H1 (cell line): ENCODE data around the gene ADCY3. TPM values are rescaled to one million over a fixed set of nuclear protein-coding genes. Genes with fewer than 3 reads are reported as not detected.

Experiments used
- CTCF ChIA-PET: fragments of 300-600 bp; sonication (Branson Sonifier 250); formaldehyde crosslinking; loops from one replicate; lab custom pipeline; 2021; ENCODE audit not compliant: partially characterized antibody; lab: Charles Lee
- POLR2A ChIA-PET: fragments of 300-600 bp; sonication (Branson Sonifier 250); formaldehyde crosslinking; loops from one replicate; lab custom pipeline; 2021; ENCODE audit warnings: inconsistent platforms; ENCODE audit not compliant: partially characterized antibody; lab: Charles Lee
- DNase-seq, 2 experiments: peaks; one replicate each; pipeline versions ENCODE4 v3.0.0 to v3.0.0-alpha.2; 2010 to 2022; ENCODE audit warnings: low spot score in 2 of 2, low read depth in 1 of 2, mixed read lengths in 1 of 2
- FAIRE-seq: peaks from 2 replicates; lab custom pipeline; 2011; peaks lifted over from hg19 to GRCh38; lab: Jason Lieb, UNC
- H2AFZ ChIP-seq: 2 replicates; pipeline ENCODE4 v1.8.1; 2012; ENCODE audit warnings: low read length, inconsistent platforms
- H2AK5ac ChIP-seq: 2 replicates; pipeline ENCODE4 v1.6.1; 2013; ENCODE audit warnings: low read depth, low read length
- H2BK120ac ChIP-seq: replicated peaks from 2 replicates; pipeline ENCODE3; 2013; ENCODE audit warnings: low read depth, low read length, inconsistent platforms
- H2BK12ac ChIP-seq: 2 replicates; pipeline ENCODE4 v1.6.1; 2013; ENCODE audit warnings: low read depth, low read length
- H2BK15ac ChIP-seq: 2 replicates; pipeline ENCODE4 v1.6.1; 2013; ENCODE audit warnings: low read length
- H2BK20ac ChIP-seq: 2 replicates; pipeline ENCODE4 v1.6.1; 2013; ENCODE audit warnings: low read length
- H2BK5ac ChIP-seq: 2 replicates; pipeline ENCODE4 v1.6.1; 2013; ENCODE audit warnings: low read depth, low read length
- H3K14ac ChIP-seq: 2 replicates; pipeline ENCODE4 v1.6.1; 2013; ENCODE audit warnings: inconsistent platforms; ENCODE audit not compliant: insufficient read length
- H3K18ac ChIP-seq: 2 replicates; pipeline ENCODE4 v1.6.1; 2013; ENCODE audit warnings: low read length; ENCODE audit errors: extremely low read depth
- H3K23ac ChIP-seq: 2 replicates; pipeline ENCODE4 v1.6.1; 2013; ENCODE audit warnings: inconsistent platforms; ENCODE audit not compliant: insufficient read length
- H3K23me2 ChIP-seq: 2 replicates; pipeline ENCODE4 v1.6.1; 2013; ENCODE audit warnings: low read depth, low read length
- H3K27ac ChIP-seq: 2 replicates; pipeline ENCODE4 v1.6.1; 2011; ENCODE audit warnings: low read depth, low read length, inconsistent platforms
- H3K27me3 ChIP-seq, 4 experiments: replicated peaks in 1 of 4; 1 replicate in 1 of 4; 2 replicates in 3 of 4; pipeline versions ENCODE4 v1.6.1 to v1.8.1; 2011 to 2013; ENCODE audit warnings: low read length in 3 of 4, mild to moderate bottlenecking in 3 of 4, inconsistent platforms in 2 of 4, mixed read lengths in 2 of 4, moderate library complexity in 1 of 4; ENCODE audit not compliant: control insufficient read depth in 3 of 4, insufficient read depth in 3 of 4; ENCODE audit errors: extremely low read depth in 1 of 4
- H3K36me3 ChIP-seq, 4 experiments: 2 replicates each; pipeline versions ENCODE4 v1.6.1 to v1.8.1; 2011 to 2013; ENCODE audit warnings: mild to moderate bottlenecking in 4 of 4, low read length in 3 of 4, moderate library complexity in 2 of 4, control low read depth in 1 of 4, inconsistent platforms in 1 of 4; ENCODE audit not compliant: insufficient read depth in 4 of 4, control insufficient read depth in 2 of 4
- H3K4ac ChIP-seq: replicated peaks from 2 replicates; pipeline ENCODE3; 2013; ENCODE audit warnings: low read length, low read depth, mixed read lengths, inconsistent platforms; ENCODE audit not compliant: insufficient read length
- H3K4me1 ChIP-seq, 4 experiments: replicated peaks in 1 of 4; 1 replicate in 1 of 4; 2 replicates in 3 of 4; pipeline versions ENCODE4 v1.6.1 to v1.8.1; 2011 to 2013; ENCODE audit warnings: low read length in 3 of 4, inconsistent platforms in 2 of 4, mixed read lengths in 1 of 4; ENCODE audit not compliant: insufficient read depth in 4 of 4, control insufficient read depth in 3 of 4
- H3K4me2 ChIP-seq, 2 experiments: 2 replicates each; pipeline versions ENCODE4 v1.6.1 to v1.8.1; 2011 to 2013; ENCODE audit warnings: low read depth in 2 of 2, low read length in 2 of 2, control low read depth in 1 of 2, inconsistent platforms in 1 of 2, mild to moderate bottlenecking in 1 of 2; ENCODE audit not compliant: insufficient read depth in 1 of 2
- H3K4me3 ChIP-seq, 4 experiments: fragments of 200-600, 300-600 bp in 1 of 4; sonication (generic), shearing (Covaris generic), sonication (Bioruptor Twin) in 1 of 4; 2 replicates each; pipeline versions ENCODE4 v1.5.1 to v1.8.1; 2011 to 2016; ENCODE audit warnings: low read length in 4 of 4, low read depth in 3 of 4, control low read depth in 2 of 4, inconsistent platforms in 2 of 4, mild to moderate bottlenecking in 2 of 4, mixed read lengths in 1 of 4, moderate library complexity in 1 of 4; ENCODE audit not compliant: insufficient read depth in 2 of 4; ENCODE audit errors: extremely low read depth in 1 of 4
- H3K56ac ChIP-seq: replicated peaks from 2 replicates; pipeline ENCODE3; 2013; ENCODE audit warnings: low read depth, mild to moderate bottlenecking, mixed read lengths, low read length, inconsistent platforms; ENCODE audit not compliant: insufficient read length
- H3K79me1 ChIP-seq: 2 replicates; pipeline ENCODE4 v1.6.1; 2013; ENCODE audit warnings: low read depth, low read length, control low read depth
- H3K79me2 ChIP-seq, 2 experiments: 2 replicates each; pipeline versions ENCODE4 v1.6.1 to v1.8.1; 2012 to 2013; ENCODE audit warnings: low read length in 2 of 2, mild to moderate bottlenecking in 2 of 2, inconsistent platforms in 1 of 2; ENCODE audit not compliant: insufficient read depth in 2 of 2, control insufficient read depth in 1 of 2
- H3K9ac ChIP-seq, 4 experiments: replicated peaks in 1 of 4; 1 replicate in 1 of 4; 2 replicates in 3 of 4; pipeline versions ENCODE4 v1.6.1 to v1.8.1; 2011 to 2013; ENCODE audit warnings: low read depth in 3 of 4, low read length in 3 of 4, control low read depth in 2 of 4, mild to moderate bottlenecking in 2 of 4, moderate library complexity in 2 of 4, inconsistent platforms in 1 of 4; ENCODE audit errors: extremely low read depth in 1 of 4
- H3K9me3 ChIP-seq, 2 experiments: 2 replicates each; pipeline versions ENCODE4 v1.6.1 to v1.8.1; 2012 to 2013; ENCODE audit warnings: mild to moderate bottlenecking in 2 of 2, moderate library complexity in 2 of 2, control low read depth in 1 of 2, inconsistent platforms in 1 of 2, low read depth in 1 of 2, low read length in 1 of 2, mixed read lengths in 1 of 2; ENCODE audit not compliant: insufficient read depth in 2 of 2
- H4K20me1 ChIP-seq, 2 experiments: replicated peaks in 1 of 2; 2 replicates each; pipeline versions ENCODE3 to v1.8.1; 2011 to 2013; ENCODE audit warnings: inconsistent platforms in 2 of 2, low read length in 2 of 2, mild to moderate bottlenecking in 1 of 2; ENCODE audit not compliant: insufficient read depth in 2 of 2, control insufficient read depth in 1 of 2
- H4K5ac ChIP-seq: 2 replicates; pipeline ENCODE4 v1.6.1; 2013; ENCODE audit warnings: low read length, low read depth, mixed read lengths, inconsistent platforms; ENCODE audit not compliant: insufficient read length
- H4K8ac ChIP-seq: 2 replicates; pipeline ENCODE4 v1.8.0; 2013; ENCODE audit warnings: mild to moderate bottlenecking, moderate library complexity, low read length, inconsistent platforms; ENCODE audit not compliant: insufficient read depth; ENCODE audit errors: extremely low read depth
- H4K91ac ChIP-seq: replicated peaks from 2 replicates; pipeline ENCODE3; 2013; ENCODE audit warnings: low read length, mixed read lengths, inconsistent platforms; ENCODE audit not compliant: insufficient read length
- CEBPB ChIP-seq: IDR thresholded peaks from 2 replicates; pipeline ENCODE4 v1.6.1; 2012; ENCODE audit warnings: low read depth, low read length
- WGBS, 2 experiments: shearing (Covaris generic) in 1 of 2; methylation state at CpG; one replicate each; pipeline versions ENCODE4 v1.1.6 to v1.1.7; 2013 to 2015; ENCODE audit warnings: low lambda C conversion rate in 2 of 2, mixed read lengths in 2 of 2, inconsistent platforms in 1 of 2, low coverage in 1 of 2, missing lambda C conversion rate in 1 of 2; ENCODE audit not compliant: insufficient replicate concordance in 2 of 2, insufficient coverage in 1 of 2, insufficient read length in 1 of 2; ENCODE audit errors: extremely low coverage in 1 of 2, missing lambda C conversion rate in 1 of 2; 5-methylcytosine and 5-hydroxymethylcytosine counted together
- polyA plus RNA-seq, 7 experiments: library from polyadenylated mRNA; depleted of rRNA in 3 of 7; stranded (reverse) in 5 of 7; unstranded in 2 of 7; fragments of >200 nt in 5 of 7; fragments of 200-250 nt in 2 of 7; gene quantifications; 1 replicate in 5 of 7; 2 replicates in 1 of 7; 4 replicates in 1 of 7; pipeline versions ENCODE4 v1.2.1 to v1.2.3, GENCODE V29; 2011 to 2013; ENCODE audit warnings: missing spikeins in 2 of 7, mixed read lengths in 2 of 7
- total RNA-seq: library from RNA; stranded (reverse); fragmentation: NEBNext Ultra II Directional; extraction: Animal tissue kit (Norgen Biotek cat#: 25700); gene quantifications from 2 replicates; pipeline ENCODE4 v1.2.1, GENCODE V29; 2021

Gene ADCY3
- total and polyA plus RNA-seq, 2 of the 8 experiments (the other 6 are each of a cell fraction or from before 2014, with no cell fraction given), result 45.1 to 52.9 TPM

DNA sequence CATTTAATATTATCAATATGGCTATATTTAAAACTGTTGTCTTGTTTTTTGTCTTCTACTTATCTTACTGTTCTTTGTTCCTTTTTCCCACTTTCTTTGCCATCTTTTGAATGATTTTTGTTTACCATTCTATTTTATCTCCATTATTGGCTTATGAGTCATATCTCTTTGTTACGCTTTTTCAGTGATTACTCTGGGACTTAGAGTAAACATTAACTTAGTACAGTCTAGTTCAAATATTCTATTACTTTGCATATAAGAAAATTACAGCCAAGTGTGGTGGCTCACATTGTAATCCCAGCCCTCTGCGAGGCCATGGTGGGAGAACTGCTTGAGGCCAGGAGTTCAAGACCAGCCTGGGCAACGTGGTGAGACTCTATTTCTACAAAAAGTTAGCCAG lies 26.1 kb downstream of the ADCY3 start:
- POLR2A ChIA-PET, result no interaction called here
- peaks cover 0 to 3% (median under 1%) of the 10 kb centered on the region in 4 experiments; a peak in 2 of 7 replicates for H3K4me1 ChIP-seq
- no peak overlapping the region for H2BK20ac ChIP-seq
- CTCF ChIA-PET, result no interaction called here
- peaks cover 3% of the 10 kb centered on the region; the same call in 1 of the 2 replicates for H3K79me1 ChIP-seq
- no peak overlapping the region for H2AFZ ChIP-seq
- H3K23me2 ChIP-seq, result no peaks in the 10 kb centered on the region
- no peak overlapping the region for H3K9ac ChIP-seq
- no peak overlapping the region for H3K4ac ChIP-seq
- peaks cover 0 to 2% (median 1%) of the 10 kb centered on the region in 4 experiments; a peak in 2 of 8 replicates for H3K36me3 ChIP-seq
- H4K91ac ChIP-seq, result no peak overlapping the region
- DNase-seq (no peak), FAIRE-seq (no peak)
- H4K5ac ChIP-seq, result no peak overlapping the region
- no peak overlapping the region for H3K18ac ChIP-seq
- H4K20me1 ChIP-seq, result no peaks in the 10 kb centered on the region
- WGBS, 2 experiments, result 94% methylated on average over 3 of the region's 3 CpGs; no CpG with 5 or more reads in 1 of the 2 experiments
- no peaks in the 10 kb centered on the region for H3K27me3 ChIP-seq
- H3K27ac ChIP-seq, result no peak overlapping the region
- no peak overlapping the region for H3K23ac ChIP-seq
- H3K4me3 ChIP-seq, result no peak overlapping the region
- H3K14ac ChIP-seq, result no peak overlapping the region
- no peak overlapping the region for H2BK15ac ChIP-seq
- H3K4me2 ChIP-seq, result no peak overlapping the region
- no peak overlapping the region for H4K8ac ChIP-seq
- no peak overlapping the region for H3K56ac ChIP-seq
- H3K9me3 ChIP-seq, result peaks cover 9 to 13% of the 10 kb centered on the region in 2 experiments; a peak in 3 of 4 replicates
- no peak overlapping the region for H2AK5ac ChIP-seq
- H3K79me2 ChIP-seq, result no peaks in the 10 kb centered on the region
- no peak overlapping the region for H2BK5ac ChIP-seq
- H2BK12ac ChIP-seq, result no peak overlapping the region
- no peak overlapping the region for H2BK120ac ChIP-seq
- TF ChIP-seq CEBPB, result no peak
